WTC11 (cell line): ENCODE measurements around the gene NDUFV2. TPM values are rescaled to one million over a fixed set of nuclear protein-coding genes. Genes with fewer than 3 reads are reported as not detected.

Experiments
- ATF1 ChIP-seq: sonication (generic); formaldehyde crosslinking; IDR thresholded peaks from 2 replicates; pipeline ENCODE4 v1.8.1; 2023; ENCODE audit warnings: mild to moderate bottlenecking, moderate library complexity, missing genetic modification reagents
- CDX4 ChIP-seq: fragments of 250-450 bp; sonication (Bioruptor Pico); IDR thresholded peaks from 2 replicates; pipeline ENCODE4 v1.9.0; 2021; ENCODE audit warnings: moderate library complexity, mild to moderate bottlenecking, inconsistent platforms, borderline replicate concordance
- E2F4 ChIP-seq: sonication (generic); formaldehyde crosslinking; IDR thresholded peaks from 2 replicates; pipeline ENCODE4 v1.8.1; 2022; ENCODE audit warnings: low read depth, mild to moderate bottlenecking, moderate library complexity, missing genetic modification reagents, borderline replicate concordance
- EMX1 ChIP-seq: fragments of 250-450 bp; sonication (Bioruptor Pico); IDR thresholded peaks from 2 replicates; pipeline ENCODE4 v1.8.0; 2021; ENCODE audit warnings: mild to moderate bottlenecking
- FOXJ3 ChIP-seq: sonication (generic); formaldehyde crosslinking; IDR thresholded peaks from 2 replicates; pipeline ENCODE4 v1.9.0; 2021; ENCODE audit warnings: missing genetic modification reagents, mild to moderate bottlenecking, borderline replicate concordance
- GRHL2 ChIP-seq: fragments of 250-450 bp; sonication (Bioruptor Pico); IDR thresholded peaks from 2 replicates; pipeline ENCODE4 v1.8.0; 2022; ENCODE audit warnings: mild to moderate bottlenecking, moderate library complexity; ENCODE audit not compliant: insufficient replicate concordance, severe bottlenecking
- IRF1 ChIP-seq: sonication (generic); formaldehyde crosslinking; IDR thresholded peaks from 2 replicates; pipeline ENCODE4 v1.8.0; 2023; ENCODE audit warnings: missing genetic modification reagents
- MAX ChIP-seq: sonication (generic); formaldehyde crosslinking; IDR thresholded peaks from 2 replicates; pipeline ENCODE4 v1.8.0; 2022; ENCODE audit warnings: mild to moderate bottlenecking, missing genetic modification reagents
- MYBL2 ChIP-seq: sonication (generic); formaldehyde crosslinking; IDR thresholded peaks from 2 replicates; pipeline ENCODE4 v1.8.1; 2023; ENCODE audit warnings: mild to moderate bottlenecking, moderate library complexity, missing genetic modification reagents
- NFE2L1 ChIP-seq: sonication (generic); formaldehyde crosslinking; IDR thresholded peaks from 2 replicates; pipeline ENCODE4 v1.8.1; 2023; ENCODE audit warnings: missing genetic modification reagents
- NFYB ChIP-seq: sonication (generic); formaldehyde crosslinking; conservative IDR thresholded peaks from 2 replicates; pipeline ENCODE4 v1.8.0; 2022; ENCODE audit warnings: low read depth, missing genetic modification reagents
- NR3C1 ChIP-seq: sonication (generic); formaldehyde crosslinking; conservative IDR thresholded peaks from 2 replicates; pipeline ENCODE4 v1.8.1; 2023; ENCODE audit warnings: low read depth, mild to moderate bottlenecking, missing genetic modification reagents
- PRDM15 ChIP-seq: sonication (generic); formaldehyde crosslinking; IDR thresholded peaks from 2 replicates; pipeline ENCODE4 v1.8.0; 2022; ENCODE audit warnings: missing genetic modification reagents
- RELA ChIP-seq: sonication (generic); formaldehyde crosslinking; IDR thresholded peaks from 2 replicates; pipeline ENCODE4 v1.8.1; 2022; ENCODE audit warnings: missing genetic modification reagents, mild to moderate bottlenecking, borderline replicate concordance
- SP1 ChIP-seq: sonication (generic); formaldehyde crosslinking; conservative IDR thresholded peaks from 2 replicates; pipeline ENCODE4 v1.8.1; 2022; ENCODE audit warnings: missing genetic modification reagents
- TCF7 ChIP-seq: sonication (generic); formaldehyde crosslinking; IDR thresholded peaks from 2 replicates; pipeline ENCODE4 v1.8.0; 2022; ENCODE audit warnings: mild to moderate bottlenecking, low read depth, missing genetic modification reagents, moderate library complexity
- USF2 ChIP-seq: sonication (generic); formaldehyde crosslinking; IDR thresholded peaks from 2 replicates; pipeline ENCODE4 v1.8.1; 2023; ENCODE audit warnings: mild to moderate bottlenecking, missing genetic modification reagents, moderate library complexity
- ZBTB43 ChIP-seq: sonication (generic); formaldehyde crosslinking; IDR thresholded peaks from 2 replicates; pipeline ENCODE4 v1.8.1; 2023; ENCODE audit warnings: mild to moderate bottlenecking, missing genetic modification reagents
- ZMAT4 ChIP-seq: fragments of 250-450 bp; sonication (Bioruptor Pico); IDR thresholded peaks from 2 replicates; pipeline ENCODE4 v1.9.0; 2021; ENCODE audit warnings: mild to moderate bottlenecking
- ZNF138 ChIP-seq: sonication (generic); formaldehyde crosslinking; conservative IDR thresholded peaks from 2 replicates; pipeline ENCODE4 v1.8.1; 2022; ENCODE audit warnings: mild to moderate bottlenecking, moderate library complexity, missing genetic modification reagents
- ZNF219 ChIP-seq: sonication (generic); formaldehyde crosslinking; IDR thresholded peaks from 2 replicates; pipeline ENCODE4 v1.8.0; 2023; ENCODE audit warnings: missing genetic modification reagents, mild to moderate bottlenecking, borderline replicate concordance
- ZNF232 ChIP-seq: sonication (generic); formaldehyde crosslinking; IDR thresholded peaks from 2 replicates; pipeline ENCODE4 v1.8.0; 2022; ENCODE audit warnings: mild to moderate bottlenecking, missing genetic modification reagents
- ZNF263 ChIP-seq: sonication (generic); formaldehyde crosslinking; IDR thresholded peaks from 2 replicates; pipeline ENCODE4 v1.8.1; 2022; ENCODE audit warnings: low read depth, mild to moderate bottlenecking, moderate library complexity, missing genetic modification reagents
- ZNF281 ChIP-seq: sonication (generic); formaldehyde crosslinking; IDR thresholded peaks from 2 replicates; pipeline ENCODE4 v1.8.0; 2023; ENCODE audit warnings: mild to moderate bottlenecking, missing genetic modification reagents
- ZNF512 ChIP-seq: sonication (generic); formaldehyde crosslinking; IDR thresholded peaks from 2 replicates; pipeline ENCODE4 v1.8.1; 2022; ENCODE audit warnings: missing genetic modification reagents, borderline replicate concordance
- ZNF671 ChIP-seq: fragments of 250-450 bp; sonication (Bioruptor Pico); IDR thresholded peaks from 2 replicates; pipeline ENCODE4 v1.8.0; 2021; ENCODE audit warnings: mild to moderate bottlenecking
- total RNA-seq: library from RNA; stranded (reverse); gene quantifications from 3 replicates; pipeline ENCODE4 v1.2.3, GENCODE V29; 2021

Gene NDUFV2
- total RNA-seq, 1 experiment from 2014 or later, result 192 TPM

- TF ChIP-seq GRHL2 (CRISPR knock-in tag) (no peak), IRF1 (no peak), EMX1 (0 out of 2 replicates have a peak, but pooled peaks have one; percentile 30), ATF1 (CRISPR knock-in tag) (no peak), FOXJ3 (CRISPR knock-in tag) (no peak), NR3C1 (CRISPR knock-in tag) (no peak), MAX (CRISPR knock-in tag) (peak; percentile 13; the same call in 1 of the 2 replicates), TCF7 (CRISPR knock-in tag) (no peak), ZNF281 (no peak), SP1 (CRISPR knock-in tag) (no peak; the same call in 1 of the 2 replicates), USF2 (CRISPR knock-in tag) (no peak), ZNF219 (CRISPR knock-in tag) (no peak), MYBL2 (CRISPR knock-in tag) (no peak; the same call in 1 of the 2 replicates), CDX4 (CRISPR knock-in tag) (no peak), ZNF263 (CRISPR knock-in tag) (no peak), PRDM15 (CRISPR knock-in tag) (no peak), ZMAT4 (CRISPR knock-in tag) (no peak), NFE2L1 (CRISPR knock-in tag) (no peak), ZBTB43 (no peak), RELA (CRISPR knock-in tag) (peak; percentile 34; the same call in 1 of the 2 replicates), ZNF512 (CRISPR knock-in tag) (no peak), E2F4 (no peak), ZNF671 (CRISPR knock-in tag) (no peak), NFYB (no peak), ZNF138 (CRISPR knock-in tag) (no peak), ZNF232 (no peak; the same call in 1 of the 2 replicates)
Measured at GRCh38 chr18:9135912-9136314, 33.4 kb downstream of the NDUFV2 start (continued).
